Nephron progenitor cell (in vitro differentiated cells): ENCODE data around the gene NOM1.

Experiments
- DNase-seq: peaks from one replicate; pipeline ENCODE4 v3.0.0; 2021
- H3K27ac Mint-ChIP-seq: 2 replicates; pipeline ENCODE4 v1.8.0; 2021; ENCODE audit warnings: mild to moderate bottlenecking, moderate library complexity, mixed read lengths
- H3K27me3 Mint-ChIP-seq: 2 replicates; pipeline ENCODE4 v1.8.0; 2021; ENCODE audit warnings: mild to moderate bottlenecking, low read depth, mixed read lengths; ENCODE audit not compliant: poor library complexity
- H3K36me3 Mint-ChIP-seq: 2 replicates; pipeline ENCODE4 v1.8.0; 2021; ENCODE audit warnings: low read depth, mixed read lengths
- H3K4me1 Mint-ChIP-seq: 2 replicates; pipeline ENCODE4 v1.8.0; 2021; ENCODE audit warnings: mixed read lengths
- H3K4me3 Mint-ChIP-seq: 2 replicates; pipeline ENCODE4 v1.8.0; 2021; ENCODE audit warnings: mild to moderate bottlenecking, moderate library complexity, mixed read lengths
- H3K9me3 Mint-ChIP-seq: 2 replicates; pipeline ENCODE4 v1.8.0; 2021; ENCODE audit warnings: mild to moderate bottlenecking, moderate library complexity, mixed read lengths
- TF ChIP-seq, protein P1 (sequence below): fragments of 200-600 bp; sonication (generic); IDR thresholded peaks from 2 replicates; pipeline ENCODE4 v1.5.0; 2021; ENCODE audit warnings: antibody characterized with exemption

The NOM1 gene

DNA sequence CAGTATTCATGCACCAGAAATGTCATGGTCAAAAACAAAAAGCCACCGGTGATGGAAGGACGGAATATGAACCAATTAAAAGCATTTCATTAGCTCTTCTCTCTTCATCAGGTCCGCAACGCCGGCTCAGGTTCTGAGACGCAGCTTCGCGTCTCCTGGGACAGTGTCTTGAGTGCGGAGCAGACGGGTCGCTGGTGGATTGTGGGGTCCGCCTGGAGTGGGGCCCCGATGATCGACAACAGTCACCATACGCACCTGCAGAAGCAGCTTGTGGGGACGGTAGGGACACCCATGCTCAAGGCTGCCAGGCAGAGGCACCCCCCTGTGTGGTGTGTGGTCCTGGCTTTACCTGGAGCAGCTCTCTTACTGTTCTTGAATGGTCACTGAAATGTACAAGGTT lies 13.4 kb downstream of the NOM1 start:
- H3K27ac Mint-ChIP-seq: no peak overlapping the region
- no peaks in the 10 kb centered on the region for H3K4me1 Mint-ChIP-seq
- no peaks in the 10 kb centered on the region for H3K9me3 Mint-ChIP-seq
- no peak for DNase-seq
- H3K4me3 Mint-ChIP-seq: no peak overlapping the region
- H3K36me3 Mint-ChIP-seq: peaks cover 69% of the 10 kb centered on the region
- TF ChIP-seq, protein P1, sequence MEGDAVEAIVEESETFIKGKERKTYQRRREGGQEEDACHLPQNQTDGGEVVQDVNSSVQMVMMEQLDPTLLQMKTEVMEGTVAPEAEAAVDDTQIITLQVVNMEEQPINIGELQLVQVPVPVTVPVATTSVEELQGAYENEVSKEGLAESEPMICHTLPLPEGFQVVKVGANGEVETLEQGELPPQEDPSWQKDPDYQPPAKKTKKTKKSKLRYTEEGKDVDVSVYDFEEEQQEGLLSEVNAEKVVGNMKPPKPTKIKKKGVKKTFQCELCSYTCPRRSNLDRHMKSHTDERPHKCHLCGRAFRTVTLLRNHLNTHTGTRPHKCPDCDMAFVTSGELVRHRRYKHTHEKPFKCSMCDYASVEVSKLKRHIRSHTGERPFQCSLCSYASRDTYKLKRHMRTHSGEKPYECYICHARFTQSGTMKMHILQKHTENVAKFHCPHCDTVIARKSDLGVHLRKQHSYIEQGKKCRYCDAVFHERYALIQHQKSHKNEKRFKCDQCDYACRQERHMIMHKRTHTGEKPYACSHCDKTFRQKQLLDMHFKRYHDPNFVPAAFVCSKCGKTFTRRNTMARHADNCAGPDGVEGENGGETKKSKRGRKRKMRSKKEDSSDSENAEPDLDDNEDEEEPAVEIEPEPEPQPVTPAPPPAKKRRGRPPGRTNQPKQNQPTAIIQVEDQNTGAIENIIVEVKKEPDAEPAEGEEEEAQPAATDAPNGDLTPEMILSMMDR: no peak
- H3K27me3 Mint-ChIP-seq: no peaks in the 10 kb centered on the region

DNA sequence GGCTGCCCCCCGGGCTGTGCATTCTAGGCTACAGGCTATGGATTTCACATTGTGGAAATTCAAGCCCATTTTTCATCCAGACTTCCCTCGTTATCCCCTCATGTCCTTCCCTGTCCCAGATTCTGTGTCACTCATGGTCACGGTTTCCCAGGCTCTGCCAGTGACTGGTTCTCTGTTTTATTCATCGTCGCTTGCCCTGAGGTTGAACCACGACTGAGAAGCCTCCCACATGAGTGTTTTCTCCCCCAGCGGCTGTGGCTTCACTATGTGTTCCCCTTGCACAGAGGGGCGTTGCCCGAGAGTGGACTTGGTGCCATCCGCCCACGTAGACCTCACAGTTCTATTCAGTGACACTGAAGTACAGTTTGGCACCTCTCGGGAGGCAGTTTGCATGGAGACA lies 14.0 kb downstream of the NOM1 start:
- no peaks in the 10 kb centered on the region for H3K9me3 Mint-ChIP-seq
- H3K36me3 Mint-ChIP-seq: peaks cover 63% of the 10 kb centered on the region

DNA sequence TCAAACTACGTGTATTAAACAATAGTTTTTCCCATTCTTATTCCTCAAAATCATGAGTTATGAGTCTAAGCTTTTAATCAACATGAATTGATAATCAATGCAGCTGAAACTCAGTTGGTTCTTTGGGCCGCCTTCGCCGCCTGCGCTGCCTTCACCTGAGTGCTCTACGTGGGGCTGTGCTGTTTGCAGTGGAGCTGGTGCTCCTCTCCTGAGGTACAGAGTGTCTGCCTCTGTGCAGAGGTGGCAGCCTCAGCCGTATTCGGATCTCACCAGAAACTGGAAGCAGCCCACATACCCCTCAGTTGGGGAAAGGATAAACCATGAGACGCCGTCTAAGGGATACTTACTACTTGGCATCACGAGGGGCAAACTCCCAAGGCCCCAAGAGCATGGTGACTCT lies 15.5 kb downstream of the NOM1 start:
- H3K36me3 Mint-ChIP-seq: peaks cover 57% of the 10 kb centered on the region
- no peaks in the 10 kb centered on the region for H3K9me3 Mint-ChIP-seq
- no peak for DNase-seq
- TF ChIP-seq, protein P1: no peak
- no peak overlapping the region for H3K4me3 Mint-ChIP-seq
- no peaks in the 10 kb centered on the region for H3K27me3 Mint-ChIP-seq
- H3K27ac Mint-ChIP-seq: no peak overlapping the region
- H3K4me1 Mint-ChIP-seq: no peaks in the 10 kb centered on the region

More for the DNA sequence above, 14.0 kb downstream of the NOM1 start:
- DNase-seq: no peak
- H3K4me1 Mint-ChIP-seq: no peaks in the 10 kb centered on the region
- H3K27ac Mint-ChIP-seq: no peak overlapping the region
- no peak overlapping the region for H3K4me3 Mint-ChIP-seq
- TF ChIP-seq, protein P1: no peak
- H3K27me3 Mint-ChIP-seq: no peaks in the 10 kb centered on the region

DNA sequence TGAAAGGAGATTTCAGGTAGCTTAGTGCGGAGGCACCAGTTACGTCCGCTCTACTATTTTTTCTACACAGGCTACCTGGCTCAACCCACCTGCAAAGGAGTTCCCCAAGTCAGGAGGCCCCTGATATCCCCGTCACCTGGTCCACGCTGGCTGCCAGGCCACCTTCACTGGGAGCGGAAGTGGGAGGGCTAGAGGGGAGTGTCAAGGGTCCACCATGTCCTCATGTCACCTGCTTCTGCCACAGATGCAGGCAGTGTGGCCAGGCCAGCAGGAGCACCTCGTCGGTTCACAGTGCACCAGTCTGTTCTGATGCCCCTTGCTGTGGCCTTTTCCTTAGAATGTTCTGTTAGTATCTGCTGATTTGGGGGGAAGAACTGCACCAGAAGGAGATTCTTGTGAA lies 16.9 kb downstream of the NOM1 start:
- TF ChIP-seq, protein P1: no peak
- DNase-seq: no peak
- no peak overlapping the region for H3K4me3 Mint-ChIP-seq
- H3K27ac Mint-ChIP-seq: no peak overlapping the region
- H3K27me3 Mint-ChIP-seq: no peaks in the 10 kb centered on the region
- peaks cover 49% of the 10 kb centered on the region for H3K36me3 Mint-ChIP-seq
- H3K9me3 Mint-ChIP-seq: no peaks in the 10 kb centered on the region
- no peaks in the 10 kb centered on the region for H3K4me1 Mint-ChIP-seq

DNA sequence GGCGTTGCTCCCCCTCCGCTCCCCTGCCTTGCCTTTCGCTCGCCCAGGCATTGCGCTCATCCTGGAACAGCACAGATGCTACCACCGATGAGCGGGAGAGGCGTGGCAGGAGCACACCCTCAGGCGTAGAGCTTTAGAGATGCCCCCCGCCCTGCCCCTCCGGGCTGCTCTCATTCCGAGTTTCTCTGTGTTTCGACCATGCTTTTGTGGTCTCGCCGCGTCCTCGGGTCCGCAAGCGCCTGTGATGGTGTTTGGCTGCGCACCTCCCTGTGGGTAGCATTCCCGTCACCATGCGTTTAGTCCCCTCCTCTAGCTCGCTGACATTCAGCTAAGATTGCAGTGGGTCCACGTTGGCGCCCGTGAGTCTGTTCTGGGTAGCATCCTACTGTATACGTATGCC lies 18.7 kb downstream of the NOM1 start:
- Mint-ChIP-seq H3K9me3 (no peaks in the 10 kb centered on the region), H3K27ac (no peak overlapping the region), H3K27me3 (no peaks in the 10 kb centered on the region), H3K36me3 (peaks cover 42% of the 10 kb centered on the region), H3K4me1 (no peaks in the 10 kb centered on the region), H3K4me3 (no peak overlapping the region)
- TF ChIP-seq, protein P1: no peak
- no peak for DNase-seq

DNA sequence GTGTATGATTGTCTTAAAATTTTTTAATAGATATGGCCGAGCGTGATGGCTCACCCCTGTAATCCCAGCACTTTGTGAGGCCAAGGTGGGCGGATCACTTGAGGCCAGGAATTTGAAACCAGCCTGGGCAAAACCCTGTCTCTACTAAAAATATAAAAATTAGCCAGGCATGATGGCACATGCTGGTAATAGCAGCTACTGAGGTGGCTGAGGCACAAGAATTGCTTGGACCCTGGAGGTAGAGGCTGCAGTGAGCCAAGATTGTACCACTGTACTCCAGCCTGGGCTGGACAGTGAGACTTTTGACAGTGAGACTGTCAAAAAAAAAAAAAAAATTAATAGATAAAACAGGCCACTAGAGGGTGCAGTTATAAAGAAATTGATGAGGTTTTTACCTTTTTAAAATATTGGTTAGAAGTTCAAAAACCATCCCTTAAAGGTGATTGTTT lies 20.5 kb downstream of the NOM1 start:
- no peak for DNase-seq
- TF ChIP-seq, protein P1: peak; percentile 21
- Mint-ChIP-seq H3K36me3 (peaks cover 38% of the 10 kb centered on the region), H3K4me3 (no peak overlapping the region), H3K9me3 (no peaks in the 10 kb centered on the region), H3K27ac (no peak overlapping the region), H3K4me1 (no peaks in the 10 kb centered on the region), H3K27me3 (no peaks in the 10 kb centered on the region)
